Pancreas (tissue), 10 donors: Measurements from ENCODE around the gene SLC25A25. TPM values are rescaled to one million over a fixed set of nuclear protein-coding genes. Genes with fewer than 3 reads are reported as not detected.
"Not testable (repeated sequence)": the region's sequence is repeated elsewhere in the genome, so short reads cannot be mapped to it uniquely, and the experiment has no call there.

Experiments used
- ATAC-seq, 4 donors: fragments of 200-7000 bp; cut with Tn5 transposase; one replicate each; pipeline versions ENCODE4 v1.8.0 to v1.9.1; 2020; ENCODE audit warnings: mild to moderate bottlenecking in 4 of 4, moderate library complexity in 4 of 4
- DNase-seq, 6 donors: peaks; one replicate each; pipeline ENCODE4 v3.0.0-alpha.2; 2020
- FAIRE-seq: peaks from 2 replicates; lab custom pipeline; 2012; peaks lifted over from hg19 to GRCh38; lab: Jason Lieb, UNC
- H3K27ac ChIP-seq, 4 donors: fragments of 200-600 bp; sonication (generic); 1 replicate in 3 of 4; 2 replicates in 1 of 4; pipeline versions ENCODE4 v1.5.0 to v1.8.0; 2020
- H3K27me3 ChIP-seq, 4 donors: fragments of 200-600 bp; one replicate each; pipeline ENCODE4 v1.8.0; 2021
- H3K36me3 ChIP-seq, 3 donors: fragments of 200-600 bp; sonication (generic) in 1 of 3; one replicate each; pipeline versions ENCODE4 v1.5.0 to v1.8.0; 2020 to 2021
- H3K4me1 ChIP-seq, 3 donors: fragments of 200-600 bp; one replicate each; pipeline ENCODE4 v1.8.0; 2021
- H3K4me3 ChIP-seq, 4 donors: fragments of 200-600 bp; sonication (generic) in 2 of 4; one replicate each; pipeline versions ENCODE4 v1.5.0 to v1.8.0; 2020 to 2021
- H3K9me3 ChIP-seq, 4 donors: fragments of 200-600 bp; one replicate each; pipeline ENCODE4 v1.8.0; 2021
- WGBS, 2 donors: extraction: QIAGEN DNeasy Blood & Tissue Kit; methylation state at CpG; one replicate each; pipeline ENCODE4 v1.1.7; 2013; 5-methylcytosine and 5-hydroxymethylcytosine counted together
- intact Hi-C, 3 donors: fragments of 100-400 bp; cut with DNase I; formaldehyde crosslinking; loops; one replicate each; pipeline versions ENCODE4 v1.11.1 to v1.14.2; 2022
- polyA plus RNA-seq, 2 donors: library from polyadenylated mRNA; stranded (reverse); fragments of 200-250 nt; gene quantifications; one replicate each; pipeline ENCODE4 v1.2.3, GENCODE V29; 2013
- total RNA-seq, 6 donors: library from RNA; stranded (reverse); fragmentation: NEBNext Ultra II Directional in 4 of 6; extraction: Animal tissue kit (Norgen Biotek cat#: 25700) in 4 of 6; gene quantifications; one replicate each; pipeline versions ENCODE4 v1.2.1 to v1.2.4, GENCODE V29; 2021 to 2023
- TF ChIP-seq, protein P1 (sequence below), 4 donors: fragments of 200-600 bp; sonication (generic) in 3 of 4; IDR thresholded peaks; one replicate each; pipeline versions ENCODE4 v1.5.0 to v1.8.0; 2021; ENCODE audit warnings: antibody characterized with exemption in 4 of 4
- donor health status: healthy with polysubstance abuse.
- donor health status: DM: no; HTN: no; CAD: no; lungs with moderate emphysema.
- donor health status: DM: no; HTN: no; CAD: no.
- donor health status: control.
- donor health status: control.
- donor health status: Bipolar disorder and iron deficiency.
- donor health status: DM: yes; HTN: yes; CAD: no.
- donor health status: DM: no; HTN: no; CAD: no.
- donor health status: DM: no; HTN: no; CAD: no.
- donor health status: DM: yes; HTN: yes; CAD: no.

Gene SLC25A25
- total and polyA plus RNA-seq, 8 donors, result 6.8 to 134 (median 43.1) TPM

DNA sequence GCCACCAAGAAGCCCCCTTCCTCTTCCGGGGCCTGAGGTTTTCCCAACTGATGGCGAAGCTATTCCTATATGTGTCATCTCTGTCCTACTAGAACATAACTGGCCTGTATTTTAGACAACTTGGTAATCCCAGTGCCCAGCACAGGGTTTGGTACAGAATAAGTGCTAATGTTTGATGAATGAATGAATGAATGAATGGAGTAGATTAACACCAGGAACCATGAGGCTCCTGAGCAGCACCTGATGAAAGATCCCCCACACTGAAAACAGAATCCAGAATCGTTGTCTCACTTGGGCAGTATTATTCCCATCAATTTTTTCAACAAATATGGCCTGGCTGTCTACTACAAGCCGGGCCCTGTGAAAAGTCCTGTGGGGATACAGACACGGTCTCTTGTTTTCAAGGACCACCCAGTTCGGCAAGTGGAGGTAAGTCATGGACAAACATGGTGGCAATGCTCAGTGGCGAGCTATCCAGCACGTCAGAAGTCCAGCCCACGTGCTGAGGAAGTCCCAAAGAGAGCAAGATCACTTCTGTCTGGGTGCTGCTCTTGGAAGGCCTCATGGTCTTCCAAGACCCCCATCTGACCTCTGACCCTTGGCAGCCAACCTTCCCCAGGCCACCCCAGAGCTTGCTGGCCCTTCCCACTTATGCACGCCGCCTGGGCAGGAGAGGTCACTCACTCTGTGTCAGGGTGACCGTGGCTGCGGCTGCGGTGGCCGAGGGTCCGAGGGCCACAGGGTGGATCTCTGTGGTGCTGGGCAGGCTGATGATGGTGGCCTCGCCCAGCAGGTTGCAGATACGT lies 1.9 kb upstream of the SLC25A25 start:
- H3K9me3 ChIP-seq, result no peaks in the 10 kb centered on the region
- no peaks in the 10 kb centered on the region for H3K27me3 ChIP-seq
- TF ChIP-seq, protein P1, sequence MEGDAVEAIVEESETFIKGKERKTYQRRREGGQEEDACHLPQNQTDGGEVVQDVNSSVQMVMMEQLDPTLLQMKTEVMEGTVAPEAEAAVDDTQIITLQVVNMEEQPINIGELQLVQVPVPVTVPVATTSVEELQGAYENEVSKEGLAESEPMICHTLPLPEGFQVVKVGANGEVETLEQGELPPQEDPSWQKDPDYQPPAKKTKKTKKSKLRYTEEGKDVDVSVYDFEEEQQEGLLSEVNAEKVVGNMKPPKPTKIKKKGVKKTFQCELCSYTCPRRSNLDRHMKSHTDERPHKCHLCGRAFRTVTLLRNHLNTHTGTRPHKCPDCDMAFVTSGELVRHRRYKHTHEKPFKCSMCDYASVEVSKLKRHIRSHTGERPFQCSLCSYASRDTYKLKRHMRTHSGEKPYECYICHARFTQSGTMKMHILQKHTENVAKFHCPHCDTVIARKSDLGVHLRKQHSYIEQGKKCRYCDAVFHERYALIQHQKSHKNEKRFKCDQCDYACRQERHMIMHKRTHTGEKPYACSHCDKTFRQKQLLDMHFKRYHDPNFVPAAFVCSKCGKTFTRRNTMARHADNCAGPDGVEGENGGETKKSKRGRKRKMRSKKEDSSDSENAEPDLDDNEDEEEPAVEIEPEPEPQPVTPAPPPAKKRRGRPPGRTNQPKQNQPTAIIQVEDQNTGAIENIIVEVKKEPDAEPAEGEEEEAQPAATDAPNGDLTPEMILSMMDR (IDR thresholded peaks at IDR 0.05), result no peak
- intact Hi-C loops, result no loop called here
- DNase-seq (peak in 4 of 6 donors; percentile 50 to 68 (median 62)), ATAC-seq (no peak), FAIRE-seq (no peak)
- WGBS, 2 donors, result 91 to 92% methylated on average over 18 of the region's 18 CpGs
- H3K27ac ChIP-seq, result no peak overlapping the region
- H3K36me3 ChIP-seq, result peaks cover 0 to 6% (median 0%) of the 10 kb centered on the region in 3 donors
- peaks cover 10 to 22% (median 13%) of the 10 kb centered on the region in 3 donors for H3K4me1 ChIP-seq
- peak overlapping the region; percentile 12 to 96 (median 27) for H3K4me3 ChIP-seq

- peak within 1 kb of the TSS; percentile 64 to 97 (median 96) for H3K4me3 ChIP-seq
- H3K4me1 ChIP-seq, result peaks cover 15 to 27% (median 17%) of the 10 kb centered on the region in 3 donors
- TF ChIP-seq, protein P1 (IDR thresholded peaks at IDR 0.05), result no peak
- intact Hi-C loops, result no loop called here
- no peaks in the 10 kb centered on the region for H3K27me3 ChIP-seq
- H3K36me3 ChIP-seq, result peaks cover 0 to 6% (median 0%) of the 10 kb centered on the region in 3 donors
- ATAC-seq (peak; percentile 77 to 91 (median 84)), FAIRE-seq (peak; percentile 94), DNase-seq (peak; percentile 91 to 99 (median 98))
- H3K9me3 ChIP-seq, result no peaks in the 10 kb centered on the region
- peak within 1 kb of the TSS; percentile 95 to 98 (median 96) for H3K27ac ChIP-seq
- WGBS, 2 donors, result 33 to 36% methylated on average over 54 of the region's 54 CpGs
Observed at GRCh38 chr9:128066713-128067644, 1.1 kb upstream of the SLC25A25 start, which contains the start of gene NAIF1. Gene NAIF1, minus strand, starts transcription at chr9:128067320. Its CDS starts 219 bp downstream, at chr9:128067101.

- H3K4me3 ChIP-seq, result peak overlapping the region; percentile 64 to 97 (median 96)
- H3K4me1 ChIP-seq, result peaks cover 24 to 42% (median 26%) of the 10 kb centered on the region in 3 donors
- ATAC-seq (peak in 1 of 4 donors; percentile 5), DNase-seq (peak in 5 of 6 donors; percentile 42 to 88 (median 61)), FAIRE-seq (no peak)
- no peaks in the 10 kb centered on the region for H3K9me3 ChIP-seq
- 2 to 4% methylated on average over 48 to 50 of the region's 50 CpGs for WGBS, 2 donors
- H3K36me3 ChIP-seq, result no peaks in the 10 kb centered on the region
- no peaks in the 10 kb centered on the region for H3K27me3 ChIP-seq
- H3K27ac ChIP-seq, result peak overlapping the region; percentile 63 to 84 (median 74)
- TF ChIP-seq, protein P1 (IDR thresholded peaks at IDR 0.05), result no peak
- intact Hi-C loops, result no loop called here
Observed at GRCh38 chr9:128068386-128069205, 564 bp downstream of the SLC25A25 start.

DNA sequence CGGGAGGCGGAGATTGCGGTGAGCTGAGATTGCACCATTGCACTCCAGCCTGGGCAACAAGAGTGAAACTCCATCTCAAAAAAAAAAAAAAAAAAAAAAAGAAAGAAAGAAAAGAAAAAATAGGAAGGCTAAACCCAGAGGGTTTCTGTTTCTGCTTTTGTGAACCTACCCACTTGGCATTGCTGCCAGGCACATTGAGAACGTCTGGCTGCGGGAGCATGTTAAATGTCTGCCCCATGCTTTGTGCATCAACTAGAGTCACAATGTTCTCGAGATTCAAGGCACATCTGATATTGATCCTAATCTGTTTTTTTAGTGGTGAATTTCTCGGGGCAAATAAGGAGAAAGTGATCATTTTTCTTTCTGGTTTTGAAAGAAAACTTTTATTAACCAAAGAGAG lies 2.8 kb downstream of the SLC25A25 start:
- WGBS, 2 donors, result 84 to 86% methylated on average over 7 of the region's 7 CpGs
- H3K27me3 ChIP-seq, result no peaks in the 10 kb centered on the region
- ATAC-seq, result no peak
- FAIRE-seq, result no peak
- intact Hi-C loops, result no loop called here
- H3K4me3 ChIP-seq, result no peak overlapping the region
- no peak overlapping the region for H3K27ac ChIP-seq
- H3K36me3 ChIP-seq, result no peaks in the 10 kb centered on the region
- no peak for DNase-seq
- H3K9me3 ChIP-seq, result no peaks in the 10 kb centered on the region
- H3K4me1 ChIP-seq, result peaks cover 23 to 39% (median 24%) of the 10 kb centered on the region in 3 donors
- TF ChIP-seq, protein P1 (IDR thresholded peaks at IDR 0.05), result no peak

- Histone ChIP-seq H3K27ac (peak overlapping the region in 2 of 4 donors; percentile 62 to 63), H3K4me1 (peaks cover 18 to 33% (median 20%) of the 10 kb centered on the region in 3 donors)
- intact Hi-C loops, H3K9me3 ChIP-seq, H3K4me3 ChIP-seq, FAIRE-seq, H3K27me3 ChIP-seq, ATAC-seq, H3K36me3 ChIP-seq: not testable (repeated sequence)
- 95 to 96% methylated on average over 12 of the region's 12 CpGs for WGBS, 2 donors
- DNase-seq, result peak in 1 of 6 donors; percentile 16
Observed at GRCh38 chr9:128071475-128071874, 3.4 kb downstream of the SLC25A25 start.
